ENCODE data around the gene ZNRF4.

The ZNRF4 gene

DNA sequence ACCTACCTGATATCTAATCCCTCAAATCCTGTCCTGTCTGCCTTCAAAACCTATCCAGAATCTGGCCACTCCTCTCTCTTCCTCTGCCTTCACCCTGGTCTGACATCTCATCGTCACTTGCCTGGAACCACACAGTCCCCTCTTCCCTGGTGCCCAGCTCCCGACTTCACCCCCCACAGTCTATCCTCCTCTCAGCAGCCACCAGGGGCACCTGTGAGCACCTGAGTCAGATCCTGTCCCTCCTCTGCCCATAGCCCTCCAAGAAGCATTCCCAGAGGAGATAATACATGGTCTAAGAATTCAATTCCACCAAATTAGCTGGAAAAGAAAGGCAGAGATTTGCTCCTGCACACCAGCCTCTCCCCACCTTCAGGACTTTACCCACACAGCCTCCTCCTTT is 48.9 kb downstream of the ZNRF4 start:
- no peak for DNase-seq (ENCODE audit: low read depth)
